GM18870 (cell line): ENCODE measurements around the gene DNAAF5.
"Not testable (repeated sequence)": the region's sequence is repeated elsewhere in the genome, so short reads cannot be mapped to it uniquely, and the experiment has no call there.

Experiments
- ATAC-seq: cut with Tn5 transposase; IDR thresholded peaks from one replicate; pipeline ENCODE4 v1.9.1; 2021; ENCODE audit warnings: moderate library complexity; ENCODE audit not compliant: unreplicated experiment

DNAAF5 gene

DNA sequence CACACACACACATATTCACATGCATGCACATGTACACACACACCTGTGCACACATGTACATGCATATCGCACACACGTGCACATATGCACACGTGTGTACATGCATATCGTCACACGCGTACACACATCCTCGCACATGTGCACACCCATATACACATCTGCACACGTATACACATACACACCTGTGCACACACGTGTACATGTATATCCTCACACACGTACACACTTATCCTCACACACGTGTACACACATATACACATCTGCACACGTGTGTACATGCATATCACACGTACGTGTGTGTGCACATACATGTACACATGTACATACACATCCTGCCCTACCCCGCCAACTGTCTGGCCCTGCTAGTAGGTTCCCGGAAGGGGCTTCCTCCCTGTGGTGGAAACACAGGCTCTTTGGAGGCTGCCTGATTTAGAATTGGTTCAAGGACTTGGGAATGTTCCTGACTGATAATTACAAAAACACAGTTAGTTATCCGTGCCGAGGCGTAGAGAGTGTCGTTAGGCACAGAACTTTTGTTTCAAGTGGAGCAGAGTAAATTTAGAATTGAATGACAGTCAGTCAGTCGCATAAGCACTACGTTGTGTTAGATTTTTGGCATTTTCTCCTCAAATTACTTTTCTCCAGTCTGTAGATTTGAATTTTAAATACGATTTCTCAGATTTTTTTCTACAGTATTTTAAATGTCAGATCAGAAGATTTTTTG is 19.1 kb downstream of the DNAAF5 start:
- no peak for ATAC-seq

DNA sequence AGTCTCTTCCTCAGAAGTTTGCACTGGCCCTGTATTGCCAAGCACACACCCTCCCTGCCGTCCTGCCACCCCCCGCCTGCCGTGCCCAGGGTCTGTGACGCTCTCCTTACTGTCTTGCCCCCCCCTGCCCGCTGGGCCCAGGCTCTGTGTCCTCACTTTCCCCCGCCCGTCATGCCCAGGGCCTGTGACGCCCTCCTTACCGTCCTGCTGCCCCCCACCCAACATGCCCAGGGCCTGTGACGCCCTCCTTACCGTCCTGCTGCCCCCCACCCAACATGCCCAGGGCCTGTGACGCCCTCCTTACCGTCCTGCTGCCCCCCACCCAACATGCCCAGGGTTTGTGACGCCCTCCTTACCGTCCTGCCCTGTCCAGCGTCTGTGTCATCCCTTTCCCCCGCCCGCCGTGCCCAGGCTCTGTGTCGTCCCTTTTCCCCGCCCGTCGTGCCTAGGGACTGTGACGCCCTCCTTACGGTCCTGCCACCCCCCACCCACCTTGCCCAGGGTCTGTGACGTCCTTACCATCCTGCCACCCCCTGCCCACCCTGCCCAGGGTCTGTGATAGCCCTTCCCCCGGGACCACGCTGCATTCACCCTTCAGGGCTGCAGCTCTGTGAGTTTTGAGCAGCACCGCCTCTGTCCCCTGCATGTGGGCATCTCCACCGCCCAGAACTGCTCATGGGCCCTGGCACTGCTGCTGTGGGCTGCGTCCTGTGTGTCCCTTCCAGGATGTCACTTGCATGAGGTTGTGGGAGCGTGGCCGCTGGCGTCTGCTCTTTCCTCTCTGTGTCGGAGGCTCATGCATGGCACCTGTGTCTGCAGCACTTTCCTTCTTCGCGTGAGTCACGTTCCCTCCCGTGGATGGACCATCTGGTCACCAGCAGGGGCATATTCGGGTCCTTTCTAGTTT is 19.9 kb downstream of the DNAAF5 start:
- no peak for ATAC-seq

DNA sequence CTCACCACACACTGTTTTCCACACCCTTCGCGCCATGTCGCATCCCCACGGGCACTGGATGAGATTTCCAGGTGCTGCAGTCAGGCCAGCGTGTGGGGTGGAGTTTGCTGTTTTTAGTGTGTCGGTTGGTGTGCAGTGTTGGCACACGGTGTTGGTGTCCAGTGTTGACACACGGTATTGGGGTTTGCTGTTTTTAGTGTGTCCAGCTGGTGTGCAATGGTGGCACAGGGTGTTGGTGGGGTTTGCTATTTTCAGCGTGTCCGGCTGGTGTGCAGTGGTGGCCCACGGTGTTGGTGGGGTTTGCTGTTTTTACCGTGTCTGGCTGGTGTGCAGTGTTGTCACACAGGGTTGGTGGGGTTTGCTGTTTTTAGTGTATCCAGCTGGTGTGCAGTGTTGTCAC is 20.7 kb downstream of the DNAAF5 start:
- ATAC-seq, result no peak

DNA sequence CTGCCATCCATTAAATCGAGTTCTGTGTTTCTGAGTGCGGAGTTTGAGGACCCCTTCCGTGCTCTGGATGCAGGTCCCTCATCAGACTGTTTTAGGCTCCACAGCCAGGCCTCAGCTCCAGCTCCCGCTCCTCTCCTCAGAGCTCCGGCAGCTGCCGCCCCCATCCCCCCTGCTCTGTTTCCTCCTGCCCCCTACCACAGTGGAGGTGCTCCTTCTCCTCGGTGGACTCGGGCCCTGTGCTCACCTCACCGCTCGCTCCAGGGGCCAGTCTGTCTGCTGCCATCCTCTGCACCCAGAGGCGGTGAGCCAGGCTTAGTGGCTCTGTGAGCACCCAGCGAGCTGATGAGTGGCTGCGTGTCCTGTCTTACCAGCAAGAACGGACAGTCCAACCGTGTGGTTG is 21.9 kb downstream of the DNAAF5 start:
- ATAC-seq, result no peak

DNA sequence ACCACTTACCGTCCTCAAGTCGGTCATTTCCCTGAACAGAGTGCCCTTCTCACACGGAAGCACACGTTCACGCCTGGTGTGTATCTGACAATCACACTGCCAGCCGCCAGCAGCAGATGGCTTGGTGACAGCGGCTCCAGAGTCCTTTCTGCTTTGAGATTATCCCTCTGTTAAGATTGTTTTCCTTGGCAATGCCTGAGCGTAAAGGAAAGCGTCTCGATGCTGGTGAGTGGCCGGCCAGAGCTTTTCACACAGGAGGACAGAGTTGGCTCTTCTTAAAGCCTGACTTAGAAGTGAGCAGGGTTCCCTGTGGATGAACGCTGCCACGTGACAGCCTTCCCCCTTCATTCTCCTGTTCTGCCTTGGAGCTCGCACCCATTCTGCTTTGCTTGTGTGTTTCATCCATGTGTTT is 22.6 kb downstream of the DNAAF5 start:
- no peak for ATAC-seq

DNA sequence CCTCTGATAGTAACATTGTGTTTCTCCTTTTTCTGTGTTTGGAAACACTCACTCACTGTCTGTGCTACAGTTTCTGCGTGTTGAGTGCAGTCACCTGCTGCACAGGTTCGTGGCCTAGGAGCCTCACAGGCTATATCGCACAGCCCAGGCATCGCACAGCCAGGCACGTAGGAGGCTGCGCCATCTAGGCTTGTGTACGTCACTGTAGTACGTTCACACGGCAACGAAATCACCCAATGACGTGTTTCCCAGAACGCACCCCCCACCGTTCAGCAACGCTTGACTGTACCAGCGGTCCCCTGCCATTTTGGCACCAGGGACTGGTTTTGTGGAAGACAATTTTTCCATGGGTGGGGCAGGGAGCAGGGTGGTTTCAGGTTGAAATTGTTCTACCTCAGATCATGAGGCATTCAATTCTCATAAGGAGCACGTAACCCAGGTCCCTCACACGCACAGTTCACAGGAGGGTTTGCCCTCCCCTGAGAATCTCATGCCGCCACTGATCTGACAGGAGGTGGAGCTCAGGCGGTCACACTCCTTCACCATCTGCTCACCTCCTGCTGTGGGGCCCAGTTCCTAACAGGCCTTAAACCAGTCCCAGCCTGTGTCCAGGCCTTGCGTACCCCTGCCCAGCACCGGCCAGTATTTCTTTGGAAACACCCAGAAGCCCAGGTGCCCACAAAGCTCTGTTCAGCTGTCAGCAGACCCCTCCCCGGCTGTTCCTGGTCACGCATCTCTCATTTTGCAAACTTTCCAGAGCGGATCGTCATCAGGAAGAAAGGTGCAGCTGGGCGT is 23.8 kb downstream of the DNAAF5 start:
- ATAC-seq, result no peak

DNA sequence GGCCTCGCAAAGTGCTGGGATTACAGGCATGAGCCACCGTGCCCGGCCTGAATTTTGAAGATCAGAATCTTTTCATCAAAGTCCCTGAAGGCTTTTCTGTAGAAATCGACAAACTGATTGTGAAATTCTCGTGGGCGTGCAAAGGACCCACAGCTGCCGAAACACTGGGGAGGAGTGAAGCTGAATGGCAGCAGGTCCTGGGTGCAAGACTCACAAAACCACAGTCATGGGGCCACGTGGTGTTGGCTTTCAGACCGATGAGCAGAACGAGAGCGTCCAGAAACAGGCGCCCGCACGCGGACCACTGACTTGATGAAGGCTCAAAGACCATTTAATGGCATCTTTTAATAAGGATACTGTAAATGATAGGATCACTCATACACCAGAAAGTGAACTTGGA is 25.3 kb downstream of the DNAAF5 start:
- no peak for ATAC-seq

DNA sequence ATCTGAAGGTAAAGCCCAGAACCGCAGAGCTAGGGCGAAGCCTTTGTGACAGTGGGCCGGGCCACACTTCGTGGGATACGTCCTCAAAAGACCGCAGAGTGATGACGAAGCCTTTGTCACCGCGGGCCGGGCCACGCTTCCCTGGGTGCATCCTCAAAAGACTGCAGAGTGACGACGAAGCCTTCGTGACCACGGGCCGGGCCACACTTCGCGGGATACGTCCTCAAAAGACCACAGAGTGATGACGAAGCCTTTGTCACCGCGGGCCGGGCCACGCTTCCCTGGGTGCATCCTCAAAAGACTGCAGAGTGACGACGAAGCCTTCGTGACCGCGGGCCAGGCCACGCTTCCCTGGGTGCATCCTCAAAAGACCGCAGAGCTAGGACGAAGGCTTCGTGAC is 25.8 kb downstream of the DNAAF5 start:
- ATAC-seq, result not testable (repeated sequence)

DNA sequence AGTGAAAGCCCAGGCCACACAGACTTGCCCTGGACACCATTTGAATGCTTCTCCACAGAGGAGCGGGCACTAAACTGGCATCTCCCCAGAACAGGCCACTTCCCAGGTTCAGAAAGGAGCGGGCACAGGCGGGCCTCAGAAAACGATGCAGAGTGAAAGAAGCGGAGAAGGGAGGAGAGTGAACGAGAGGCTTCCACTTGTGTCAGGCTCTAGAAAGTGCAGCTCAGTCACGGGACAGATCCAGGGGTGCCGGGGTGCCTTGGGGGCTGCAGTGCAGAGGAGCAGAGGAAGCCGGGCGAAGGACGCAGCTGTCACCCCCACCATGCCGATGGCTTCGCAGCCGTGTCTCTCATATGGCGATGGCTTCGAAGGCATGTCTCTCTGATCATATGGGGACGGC is 26.7 kb downstream of the DNAAF5 start:
- ATAC-seq, result no peak

DNA sequence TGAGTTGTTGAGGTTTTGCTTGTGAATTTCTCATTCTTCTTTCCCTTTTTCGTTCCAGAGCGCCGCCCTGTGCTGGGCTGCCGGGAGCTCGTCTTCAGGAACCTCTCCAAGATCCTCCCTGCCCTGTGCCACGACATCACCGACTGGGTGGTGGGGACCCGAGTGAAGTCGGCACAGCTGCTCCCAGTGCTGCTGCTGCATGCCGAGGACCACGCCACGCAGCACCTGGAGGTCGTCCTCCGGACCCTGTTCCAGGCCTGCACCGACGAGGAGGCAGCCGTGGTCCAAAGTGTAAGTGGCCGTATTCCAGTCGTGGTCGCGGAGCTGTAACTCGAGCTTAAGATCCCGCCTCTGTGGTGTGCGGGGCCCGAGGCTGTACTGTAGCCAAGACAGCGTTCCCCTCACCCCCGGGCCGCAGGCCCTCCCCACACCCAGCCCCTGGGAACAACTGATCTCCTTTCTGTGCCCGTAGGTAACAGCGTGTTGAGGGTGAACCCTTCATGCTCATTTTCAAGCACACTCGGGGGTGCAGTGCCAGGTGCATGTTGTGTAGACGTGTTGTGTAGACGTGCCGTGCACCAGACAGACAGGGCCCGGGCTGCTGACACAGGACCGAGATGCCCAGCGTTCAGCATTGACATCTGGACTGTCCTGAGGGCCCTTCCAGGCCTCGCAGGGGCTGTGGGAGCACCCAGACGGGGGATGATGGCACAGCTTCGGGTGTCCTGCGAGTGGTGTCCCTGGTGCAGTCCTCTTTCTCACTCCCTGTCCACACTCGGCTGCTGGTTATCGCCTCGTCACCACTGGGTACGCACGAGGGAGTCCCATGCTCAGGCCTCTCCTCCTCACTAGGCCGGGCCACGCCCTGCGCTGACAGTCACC is 28.3 kb downstream of the DNAAF5 start:
- no peak for ATAC-seq

DNA sequence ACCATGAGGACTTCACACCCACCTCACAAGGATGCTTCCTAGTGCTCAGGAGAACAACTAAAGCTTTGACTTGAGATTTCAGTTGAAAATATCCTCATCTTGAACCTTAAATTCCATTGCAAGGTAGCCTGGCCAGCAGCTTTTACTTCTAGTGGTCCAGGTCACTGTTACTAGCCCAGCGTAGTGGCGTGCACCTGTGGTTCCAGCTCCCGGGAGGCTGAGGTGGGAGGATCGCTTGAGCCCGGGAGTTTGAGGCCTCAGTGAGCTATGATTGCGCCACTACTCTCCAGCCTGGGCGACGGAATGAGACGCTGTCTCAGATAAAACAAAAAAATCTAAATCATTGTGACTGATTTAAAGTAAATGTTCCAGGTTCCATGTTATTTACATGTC is 28.9 kb downstream of the DNAAF5 start:
- ATAC-seq, result no peak

DNA sequence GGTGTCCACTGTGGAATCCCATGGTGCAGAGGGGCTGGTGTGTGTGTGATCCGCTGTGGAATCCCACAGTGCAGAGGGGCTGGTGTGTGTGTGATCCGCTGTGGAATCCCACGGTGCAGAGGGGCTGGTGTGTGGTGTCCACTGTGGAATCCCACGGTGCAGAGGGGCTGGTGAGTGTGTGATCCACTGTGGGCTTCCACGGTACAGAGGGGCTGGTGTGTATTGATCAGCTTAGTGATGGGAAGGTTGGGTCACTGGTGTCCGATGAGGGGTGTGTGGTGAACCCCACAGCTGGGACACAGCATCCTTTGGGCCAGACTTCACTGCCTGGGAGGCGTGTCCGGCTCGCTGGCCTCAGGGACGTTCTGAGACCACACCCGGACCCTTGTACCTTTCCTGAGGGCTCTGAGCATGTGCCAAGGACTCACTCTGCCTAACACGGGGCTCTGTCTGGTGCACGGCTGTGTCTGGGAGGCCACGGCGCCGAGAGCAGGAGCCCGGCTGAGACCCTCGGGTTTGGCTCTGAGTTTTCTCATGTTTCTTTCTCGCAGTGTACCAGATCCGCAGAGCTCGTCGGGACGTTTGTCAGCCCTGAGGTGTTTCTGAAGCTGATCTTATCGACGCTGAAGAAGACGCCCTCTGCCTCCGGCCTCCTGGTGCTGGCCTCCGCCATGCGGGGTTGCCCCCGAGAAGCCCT is 29.9 kb downstream of the DNAAF5 start:
- ATAC-seq, result no peak

DNA sequence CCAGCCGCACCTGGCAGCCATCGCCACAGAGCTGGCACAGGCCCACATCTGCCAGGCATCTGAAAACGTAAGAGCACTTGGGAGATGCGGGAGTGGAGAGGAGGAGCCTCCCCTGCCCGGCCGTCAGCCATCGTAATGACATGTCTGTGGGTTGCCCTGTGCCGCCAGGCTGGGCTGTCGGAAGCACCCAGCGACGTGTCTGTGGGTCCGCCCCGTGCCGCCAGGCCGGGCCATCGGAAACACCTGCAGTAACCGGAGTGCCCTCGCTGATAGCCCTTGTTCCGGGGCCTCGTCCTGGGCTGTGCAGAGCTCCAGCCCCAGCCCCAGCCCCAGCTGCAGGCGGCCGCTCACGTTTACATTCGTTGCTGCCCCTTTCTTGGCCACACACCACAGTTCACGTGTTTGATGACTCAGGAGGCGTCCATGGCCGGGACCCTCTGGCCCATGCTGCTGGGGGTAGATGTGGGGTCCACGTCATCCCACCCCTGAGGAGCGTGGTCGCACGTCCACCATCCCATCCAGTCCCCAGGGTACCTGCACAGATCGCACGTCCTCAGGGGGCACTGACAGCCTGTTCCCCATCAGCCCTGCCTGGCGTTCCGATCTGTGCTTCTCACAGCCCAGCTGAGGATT is 30.5 kb downstream of the DNAAF5 start:
- ATAC-seq, result no peak

DNA sequence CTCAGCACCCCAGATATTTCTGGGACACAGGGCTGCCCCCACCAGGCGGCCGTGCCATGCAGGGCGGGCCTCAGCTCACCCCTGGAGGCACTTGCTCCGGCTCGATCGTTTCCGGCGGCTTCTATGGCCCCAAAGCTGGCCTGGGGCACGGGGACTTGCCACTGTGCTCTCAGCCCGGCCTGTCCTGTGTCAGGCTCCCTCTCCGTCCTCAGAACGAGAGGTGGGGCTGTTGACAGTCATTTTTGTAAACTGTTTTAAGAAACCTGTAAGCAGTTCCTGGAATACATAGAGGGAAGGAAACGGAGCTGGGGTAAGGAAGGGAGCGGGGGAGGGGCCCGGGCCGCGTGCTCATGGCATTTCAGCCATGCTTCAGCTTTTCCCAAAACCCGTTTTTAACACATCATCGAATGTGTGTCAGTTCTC is 31.3 kb downstream of the DNAAF5 start:
- ATAC-seq, result no peak

DNA sequence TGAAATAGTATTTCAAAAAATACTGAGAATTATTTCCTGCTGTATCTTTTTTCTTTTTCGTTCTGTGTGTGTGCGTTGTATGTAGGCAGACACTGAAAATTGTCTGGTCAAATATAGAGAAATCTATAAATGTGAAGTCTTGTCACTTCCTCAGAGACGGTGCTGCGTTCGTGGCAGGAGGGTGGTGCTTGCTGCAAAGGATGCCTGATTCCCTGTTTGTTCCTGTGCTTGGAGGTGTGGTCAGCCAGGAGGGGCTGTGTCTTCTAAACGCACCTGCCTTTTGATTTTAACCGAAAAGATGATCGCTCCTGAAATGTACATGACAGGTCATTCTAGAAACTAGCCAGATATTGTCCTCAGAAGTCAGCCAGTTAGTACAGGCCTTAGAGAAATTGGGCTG is 33.1 kb downstream of the DNAAF5 start:
- ATAC-seq, result no peak

DNA sequence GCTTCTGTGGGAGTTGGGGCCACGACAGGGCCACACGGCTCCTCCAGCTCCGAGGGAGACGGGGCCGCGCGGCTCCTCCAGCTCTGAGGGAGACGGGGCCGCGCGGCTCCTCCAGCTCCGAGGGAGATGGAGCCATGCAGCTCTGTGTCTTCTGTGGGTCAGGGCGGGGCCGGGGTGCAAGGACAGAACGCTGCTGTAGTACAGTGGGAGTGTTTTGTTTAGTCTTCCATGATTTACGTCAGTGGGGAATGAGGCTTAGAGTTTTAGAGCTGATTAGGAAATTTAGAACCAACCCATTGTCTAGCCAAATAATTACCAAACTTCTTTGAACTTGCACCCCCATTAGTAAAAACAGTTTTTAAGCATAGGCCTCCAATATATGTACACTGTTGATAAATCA is 33.5 kb downstream of the DNAAF5 start:
- ATAC-seq, result no peak

DNA sequence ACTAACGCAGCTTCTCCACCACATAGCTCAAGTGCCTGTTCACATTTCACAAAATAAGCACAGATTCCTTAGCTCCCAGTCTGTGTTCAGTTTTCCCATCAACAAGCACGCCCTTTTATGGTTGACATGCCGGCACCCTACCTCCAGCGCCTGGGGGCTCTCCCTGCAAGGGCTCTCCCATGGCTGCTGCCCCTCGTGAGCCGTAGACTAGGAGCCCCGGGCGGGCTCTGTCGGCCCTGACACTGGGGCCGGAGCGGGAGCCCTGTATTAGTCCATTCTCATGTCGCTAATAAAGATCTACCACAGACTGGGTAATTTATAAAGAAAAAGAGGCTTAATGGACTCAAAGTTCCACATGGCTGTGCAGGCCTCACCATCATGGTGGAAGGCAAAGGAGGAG is 34.6 kb downstream of the DNAAF5 start:
- no peak for ATAC-seq

DNA sequence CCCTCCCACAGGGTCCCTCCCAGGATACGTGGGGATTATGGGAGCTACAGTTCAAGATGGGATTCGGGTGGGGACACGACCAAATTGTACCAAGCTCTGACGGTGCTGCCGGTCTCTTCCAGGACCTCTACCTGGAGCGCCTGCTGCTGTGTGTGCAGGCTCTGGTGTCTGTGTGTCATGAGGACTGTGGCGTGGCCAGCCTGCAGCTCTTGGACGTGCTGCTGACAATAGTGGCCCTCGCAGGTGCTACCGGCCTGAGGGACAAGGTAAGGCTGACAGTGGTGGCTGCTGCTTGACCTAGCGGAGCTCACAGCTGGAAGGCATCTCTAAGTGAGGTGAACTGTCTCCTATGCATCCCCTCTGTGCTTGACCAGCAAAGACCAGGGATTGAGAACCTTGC is 35.1 kb downstream of the DNAAF5 start:
- no peak for ATAC-seq

DNA sequence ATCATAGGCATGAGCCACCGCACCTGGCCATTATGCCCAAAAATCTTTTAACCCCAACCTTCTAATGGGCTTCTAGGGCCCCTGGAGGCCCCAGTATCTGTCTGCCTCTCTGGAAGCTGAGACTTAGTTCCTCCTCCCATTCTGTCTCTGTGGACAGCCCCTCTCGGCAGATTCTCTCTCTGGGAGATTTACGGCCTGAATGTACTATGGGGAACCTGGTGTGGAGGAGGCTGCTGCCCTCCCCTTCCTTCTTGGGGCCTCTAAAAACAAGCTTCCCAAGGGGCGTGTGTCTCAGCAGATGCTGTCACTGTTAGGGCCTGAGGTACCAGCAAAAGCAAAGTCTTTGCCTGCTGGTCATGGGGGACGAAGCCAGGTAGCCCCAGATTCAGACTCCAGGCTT is 36.4 kb downstream of the DNAAF5 start:
- no peak for ATAC-seq
